ENCODE measurements around the gene DPM3.
"Not testable (repeated sequence)": the region's sequence is repeated elsewhere in the genome, so short reads cannot be mapped to it uniquely, and the experiment has no call there.

DNA sequence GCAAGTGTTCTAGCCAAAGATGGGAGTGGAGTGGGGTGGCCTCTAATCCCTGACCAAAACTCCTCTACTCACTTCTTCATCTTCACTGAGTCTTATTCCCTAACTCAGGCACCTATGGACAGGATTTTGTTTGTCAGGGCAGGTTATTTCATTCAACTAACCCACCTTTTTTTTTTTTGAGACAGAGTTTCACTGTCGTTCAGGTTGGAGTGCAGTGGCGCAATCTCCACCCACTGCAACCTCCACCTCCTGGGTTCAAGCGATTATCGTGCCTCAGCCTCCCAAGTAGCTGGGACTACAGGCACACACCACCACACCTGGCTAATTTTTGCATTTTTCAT lies 27.7 kb upstream of the DPM3 start:
- not testable (repeated sequence) for TF ChIP-seq POLR2AphosphoS5, EP300 (IDR thresholded peaks at IDR 0.05)
